ENCODE data around the gene IL17RE. TPM values are rescaled to one million over a fixed set of nuclear protein-coding genes. Genes with fewer than 3 reads are reported as not detected.
"Not testable (repeated sequence)": the region's sequence is repeated elsewhere in the genome, so short reads cannot be mapped to it uniquely, and the experiment has no call there.

IL17RE gene
- total and polyA plus RNA-seq, 2 experiments from 2014 or later: 1.1 to 3.4 TPM

DNA sequence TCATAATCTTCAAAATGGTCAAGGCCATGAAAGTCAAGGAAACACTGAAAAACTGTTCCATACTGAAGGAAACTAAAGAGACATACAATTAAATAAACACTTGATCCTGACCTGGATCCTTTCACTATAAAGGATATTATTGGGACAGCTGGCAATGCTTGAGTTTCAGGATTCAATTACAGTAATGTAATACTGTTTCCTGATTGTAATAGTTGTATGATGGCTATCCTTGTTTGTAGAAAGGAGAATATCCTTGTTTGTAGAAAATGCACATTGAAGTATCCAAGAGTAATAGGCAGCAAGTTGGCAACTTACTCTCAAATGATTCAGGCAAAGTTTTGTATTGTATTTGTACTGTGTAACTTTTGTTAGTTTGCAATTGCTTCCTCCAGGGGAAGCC, 27.2 kb upstream of the IL17RE start (continued):
- TF ChIP-seq, protein P1, sequence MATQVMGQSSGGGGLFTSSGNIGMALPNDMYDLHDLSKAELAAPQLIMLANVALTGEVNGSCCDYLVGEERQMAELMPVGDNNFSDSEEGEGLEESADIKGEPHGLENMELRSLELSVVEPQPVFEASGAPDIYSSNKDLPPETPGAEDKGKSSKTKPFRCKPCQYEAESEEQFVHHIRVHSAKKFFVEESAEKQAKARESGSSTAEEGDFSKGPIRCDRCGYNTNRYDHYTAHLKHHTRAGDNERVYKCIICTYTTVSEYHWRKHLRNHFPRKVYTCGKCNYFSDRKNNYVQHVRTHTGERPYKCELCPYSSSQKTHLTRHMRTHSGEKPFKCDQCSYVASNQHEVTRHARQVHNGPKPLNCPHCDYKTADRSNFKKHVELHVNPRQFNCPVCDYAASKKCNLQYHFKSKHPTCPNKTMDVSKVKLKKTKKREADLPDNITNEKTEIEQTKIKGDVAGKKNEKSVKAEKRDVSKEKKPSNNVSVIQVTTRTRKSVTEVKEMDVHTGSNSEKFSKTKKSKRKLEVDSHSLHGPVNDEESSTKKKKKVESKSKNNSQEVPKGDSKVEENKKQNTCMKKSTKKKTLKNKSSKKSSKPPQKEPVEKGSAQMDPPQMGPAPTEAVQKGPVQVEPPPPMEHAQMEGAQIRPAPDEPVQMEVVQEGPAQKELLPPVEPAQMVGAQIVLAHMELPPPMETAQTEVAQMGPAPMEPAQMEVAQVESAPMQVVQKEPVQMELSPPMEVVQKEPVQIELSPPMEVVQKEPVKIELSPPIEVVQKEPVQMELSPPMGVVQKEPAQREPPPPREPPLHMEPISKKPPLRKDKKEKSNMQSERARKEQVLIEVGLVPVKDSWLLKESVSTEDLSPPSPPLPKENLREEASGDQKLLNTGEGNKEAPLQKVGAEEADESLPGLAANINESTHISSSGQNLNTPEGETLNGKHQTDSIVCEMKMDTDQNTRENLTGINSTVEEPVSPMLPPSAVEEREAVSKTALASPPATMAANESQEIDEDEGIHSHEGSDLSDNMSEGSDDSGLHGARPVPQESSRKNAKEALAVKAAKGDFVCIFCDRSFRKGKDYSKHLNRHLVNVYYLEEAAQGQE (IDR thresholded peaks at IDR 0.05; ENCODE audit: unreplicated experiment): no peak
- TF ChIP-seq CREB1 (CRISPR knock-in tag; IDR thresholded peaks at IDR 0.05; ENCODE audit: low read depth): no peak
- TF ChIP-seq POLR2AphosphoS5 (IDR thresholded peaks at IDR 0.05; ENCODE audit: low read depth): no peak
- TF ChIP-seq JUNB (IDR thresholded peaks at IDR 0.05; ENCODE audit: unreplicated experiment): no peak
- TF ChIP-seq, protein P2, sequence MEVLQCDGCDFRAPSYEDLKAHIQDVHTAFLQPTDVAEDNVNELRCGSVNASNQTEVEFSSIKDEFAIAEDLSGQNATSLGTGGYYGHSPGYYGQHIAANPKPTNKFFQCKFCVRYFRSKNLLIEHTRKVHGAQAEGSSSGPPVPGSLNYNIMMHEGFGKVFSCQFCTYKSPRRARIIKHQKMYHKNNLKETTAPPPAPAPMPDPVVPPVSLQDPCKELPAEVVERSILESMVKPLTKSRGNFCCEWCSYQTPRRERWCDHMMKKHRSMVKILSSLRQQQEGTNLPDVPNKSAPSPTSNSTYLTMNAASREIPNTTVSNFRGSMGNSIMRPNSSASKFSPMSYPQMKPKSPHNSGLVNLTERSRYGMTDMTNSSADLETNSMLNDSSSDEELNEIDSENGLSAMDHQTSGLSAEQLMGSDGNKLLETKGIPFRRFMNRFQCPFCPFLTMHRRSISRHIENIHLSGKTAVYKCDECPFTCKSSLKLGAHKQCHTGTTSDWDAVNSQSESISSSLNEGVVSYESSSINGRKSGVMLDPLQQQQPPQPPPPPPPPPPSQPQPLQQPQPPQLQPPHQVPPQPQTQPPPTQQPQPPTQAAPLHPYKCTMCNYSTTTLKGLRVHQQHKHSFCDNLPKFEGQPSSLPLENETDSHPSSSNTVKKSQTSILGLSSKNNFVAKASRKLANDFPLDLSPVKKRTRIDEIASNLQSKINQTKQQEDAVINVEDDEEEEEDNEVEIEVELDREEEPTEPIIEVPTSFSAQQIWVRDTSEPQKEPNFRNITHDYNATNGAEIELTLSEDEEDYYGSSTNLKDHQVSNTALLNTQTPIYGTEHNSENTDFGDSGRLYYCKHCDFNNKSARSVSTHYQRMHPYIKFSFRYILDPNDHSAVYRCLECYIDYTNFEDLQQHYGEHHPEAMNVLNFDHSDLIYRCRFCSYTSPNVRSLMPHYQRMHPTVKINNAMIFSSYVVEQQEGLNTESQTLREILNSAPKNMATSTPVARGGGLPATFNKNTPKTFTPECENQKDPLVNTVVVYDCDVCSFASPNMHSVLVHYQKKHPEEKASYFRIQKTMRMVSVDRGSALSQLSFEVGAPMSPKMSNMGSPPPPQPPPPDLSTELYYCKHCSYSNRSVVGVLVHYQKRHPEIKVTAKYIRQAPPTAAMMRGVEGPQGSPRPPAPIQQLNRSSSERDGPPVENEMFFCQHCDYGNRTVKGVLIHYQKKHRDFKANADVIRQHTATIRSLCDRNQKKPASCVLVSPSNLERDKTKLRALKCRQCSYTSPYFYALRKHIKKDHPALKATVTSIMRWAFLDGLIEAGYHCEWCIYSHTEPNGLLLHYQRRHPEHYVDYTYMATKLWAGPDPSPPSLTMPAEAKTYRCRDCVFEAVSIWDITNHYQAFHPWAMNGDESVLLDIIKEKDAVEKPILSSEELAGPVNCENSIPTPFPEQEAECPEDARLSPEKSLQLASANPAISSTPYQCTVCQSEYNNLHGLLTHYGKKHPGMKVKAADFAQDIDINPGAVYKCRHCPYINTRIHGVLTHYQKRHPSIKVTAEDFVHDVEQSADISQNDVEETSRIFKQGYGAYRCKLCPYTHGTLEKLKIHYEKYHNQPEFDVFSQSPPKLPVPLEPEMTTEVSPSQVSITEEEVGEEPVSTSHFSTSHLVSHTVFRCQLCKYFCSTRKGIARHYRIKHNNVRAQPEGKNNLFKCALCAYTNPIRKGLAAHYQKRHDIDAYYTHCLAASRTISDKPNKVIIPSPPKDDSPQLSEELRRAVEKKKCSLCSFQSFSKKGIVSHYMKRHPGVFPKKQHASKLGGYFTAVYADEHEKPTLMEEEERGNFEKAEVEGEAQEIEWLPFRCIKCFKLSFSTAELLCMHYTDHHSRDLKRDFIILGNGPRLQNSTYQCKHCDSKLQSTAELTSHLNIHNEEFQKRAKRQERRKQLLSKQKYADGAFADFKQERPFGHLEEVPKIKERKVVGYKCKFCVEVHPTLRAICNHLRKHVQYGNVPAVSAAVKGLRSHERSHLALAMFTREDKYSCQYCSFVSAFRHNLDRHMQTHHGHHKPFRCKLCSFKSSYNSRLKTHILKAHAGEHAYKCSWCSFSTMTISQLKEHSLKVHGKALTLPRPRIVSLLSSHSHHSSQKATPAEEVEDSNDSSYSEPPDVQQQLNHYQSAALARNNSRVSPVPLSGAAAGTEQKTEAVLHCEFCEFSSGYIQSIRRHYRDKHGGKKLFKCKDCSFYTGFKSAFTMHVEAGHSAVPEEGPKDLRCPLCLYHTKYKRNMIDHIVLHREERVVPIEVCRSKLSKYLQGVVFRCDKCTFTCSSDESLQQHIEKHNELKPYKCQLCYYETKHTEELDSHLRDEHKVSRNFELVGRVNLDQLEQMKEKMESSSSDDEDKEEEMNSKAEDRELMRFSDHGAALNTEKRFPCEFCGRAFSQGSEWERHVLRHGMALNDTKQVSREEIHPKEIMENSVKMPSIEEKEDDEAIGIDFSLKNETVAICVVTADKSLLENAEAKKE (CRISPR knock-in tag; IDR thresholded peaks at IDR 0.05): no peak
- no peak for TF ChIP-seq NANOG (IDR thresholded peaks at IDR 0.05; ENCODE audit: borderline replicate concordance)
- no peak for TF ChIP-seq ZNF114 (CRISPR knock-in tag; IDR thresholded peaks at IDR 0.05)

DNA sequence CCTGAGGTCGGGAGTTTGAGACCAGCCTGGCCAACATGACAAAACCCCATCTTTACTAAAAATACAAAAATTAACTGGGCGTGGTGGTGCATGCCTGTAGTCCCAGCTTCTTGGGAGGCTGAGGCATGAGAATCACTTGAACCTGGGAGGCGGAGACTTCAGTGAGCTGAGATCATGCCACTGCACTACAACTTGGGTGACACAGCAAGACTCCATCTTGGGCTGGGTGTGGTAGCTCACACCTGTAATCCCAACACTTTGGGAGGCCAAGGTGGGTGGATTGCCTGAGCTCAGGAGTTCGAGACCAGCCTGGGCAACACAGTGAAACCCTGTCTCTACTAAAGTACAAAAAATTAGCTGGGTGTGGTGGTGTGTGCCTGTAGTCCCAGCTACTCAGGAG, 26.4 kb upstream of the IL17RE start:
- not testable (repeated sequence) for H3K4me3 Mint-ChIP-seq; H3K36me3 ChIP-seq (ENCODE audit: insufficient read depth); H3K9me2 ChIP-seq (ENCODE audit: insufficient read depth); DNase-seq (ENCODE audit: low spot score); H3K9me3 Mint-ChIP-seq; H3K27me3 Mint-ChIP-seq (ENCODE audit: insufficient read depth, low read depth, poor library complexity); H3K27ac ChIP-seq (ENCODE audit: low read depth); H4K20me1 ChIP-seq (replicated peaks; ENCODE audit: insufficient read depth); H3K36me3 Mint-ChIP-seq (ENCODE audit: low read depth); H3K4me2 ChIP-seq; H3K4me1 ChIP-seq (ENCODE audit: insufficient read depth); H3K27ac Mint-ChIP-seq; ATAC-seq; H3K27me3 ChIP-seq (ENCODE audit: insufficient read depth); H3K79me2 ChIP-seq (replicated peaks; ENCODE audit: insufficient read depth); H3K4me3 ChIP-seq; H3K4me1 Mint-ChIP-seq; H2AFZ ChIP-seq; H3F3A ChIP-seq (replicated peaks; ENCODE audit: low read depth)
